HEK293 (cell line): ENCODE results near the gene POLR3B.

Experiments
- KLF9 ChIP-seq: fragments of 450-650 bp; formaldehyde crosslinking; IDR thresholded peaks from 2 replicates; pipeline ENCODE4 v1.5.1; 2016; ENCODE audit warnings: missing biosample characterization, missing genetic modification characterization, low read depth
- SP2 ChIP-seq: fragments of 450-650 bp; formaldehyde crosslinking; IDR thresholded peaks from 2 replicates; pipeline ENCODE4 v1.5.1; 2016; ENCODE audit warnings: missing biosample characterization, missing genetic modification characterization
- ZFP3 ChIP-seq: fragments of 450-650 bp; formaldehyde crosslinking; IDR thresholded peaks from 2 replicates; pipeline ENCODE4 v1.5.1; 2016; ENCODE audit warnings: low read depth, missing biosample characterization, missing genetic modification characterization
- ZNF394 ChIP-seq: fragments of 450-650 bp; formaldehyde crosslinking; IDR thresholded peaks from 2 replicates; pipeline ENCODE4 v1.5.1; 2016; ENCODE audit warnings: missing biosample characterization, missing genetic modification characterization, mild to moderate bottlenecking, moderate library complexity, borderline replicate concordance
- ZNF558 ChIP-seq: fragments of 450-650 bp; formaldehyde crosslinking; IDR thresholded peaks from 2 replicates; pipeline ENCODE4 v1.5.1; 2016; ENCODE audit warnings: missing biosample characterization, missing genetic modification characterization
- ZNF776 ChIP-seq: fragments of 450-650 bp; formaldehyde crosslinking; IDR thresholded peaks from 2 replicates; pipeline ENCODE4 v1.5.0; 2017; ENCODE audit warnings: missing biosample characterization, missing genetic modification characterization, borderline replicate concordance
- ZNF777 ChIP-seq: fragments of 450-650 bp; formaldehyde crosslinking; IDR thresholded peaks from 2 replicates; pipeline ENCODE4 v1.5.1; 2017; ENCODE audit warnings: missing biosample characterization, missing genetic modification characterization, borderline replicate concordance
- TF ChIP-seq, protein P1 (sequence below): fragments of 450-650 bp; formaldehyde crosslinking; conservative IDR thresholded peaks from 2 replicates; pipeline ENCODE4 v1.5.1; 2016; ENCODE audit warnings: low read depth, missing biosample characterization, missing genetic modification characterization
- TF ChIP-seq, protein P2 (sequence below): fragments of 450-650 bp; formaldehyde crosslinking; IDR thresholded peaks from 2 replicates; pipeline ENCODE4 v1.5.1; 2016; ENCODE audit warnings: missing biosample characterization, missing genetic modification characterization
- TF ChIP-seq, protein P3 (sequence below): fragments of 450-650 bp; formaldehyde crosslinking; conservative IDR thresholded peaks from 2 replicates; pipeline ENCODE4 v1.5.1; 2016; ENCODE audit warnings: low read depth, missing biosample characterization, missing genetic modification characterization
- TF ChIP-seq, protein P4 (sequence below): fragments of 450-650 bp; formaldehyde crosslinking; IDR thresholded peaks from 2 replicates; pipeline ENCODE4 v1.5.1; 2016; ENCODE audit warnings: missing biosample characterization, missing genetic modification characterization
- TF ChIP-seq, protein P5 (sequence below): fragments of 450-650 bp; formaldehyde crosslinking; optimal IDR thresholded peaks from 2 replicates; pipeline ENCODE3; 2016; ENCODE audit warnings: missing biosample characterization, mild to moderate bottlenecking, missing genetic modification characterization
- TF ChIP-seq, protein P6 (sequence below): fragments of 450-650 bp; formaldehyde crosslinking; IDR thresholded peaks from 2 replicates; pipeline ENCODE4 v1.5.1; 2016; ENCODE audit warnings: missing biosample characterization, missing genetic modification characterization

DNA sequence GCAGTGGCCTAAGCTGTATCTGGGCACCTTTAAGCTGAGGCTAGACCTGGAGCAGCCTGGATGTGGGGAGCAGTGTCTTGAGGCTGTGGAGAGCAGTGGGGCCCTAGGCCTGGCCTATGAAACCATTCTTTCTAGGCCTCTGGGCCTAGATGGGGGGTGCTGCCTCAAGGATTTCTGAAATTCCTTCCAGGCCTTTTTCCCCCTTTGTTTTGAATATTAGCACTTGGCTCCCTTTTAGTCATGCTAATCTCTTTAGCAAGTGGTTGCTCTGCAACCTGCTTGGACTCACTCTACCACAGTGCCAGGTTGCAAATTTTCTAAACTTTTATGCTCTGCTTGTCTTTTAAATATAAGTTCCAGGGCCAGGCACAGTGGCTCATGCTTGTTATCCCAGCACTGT lies 183.7 kb downstream of the POLR3B start:
- TF ChIP-seq, protein P1, sequence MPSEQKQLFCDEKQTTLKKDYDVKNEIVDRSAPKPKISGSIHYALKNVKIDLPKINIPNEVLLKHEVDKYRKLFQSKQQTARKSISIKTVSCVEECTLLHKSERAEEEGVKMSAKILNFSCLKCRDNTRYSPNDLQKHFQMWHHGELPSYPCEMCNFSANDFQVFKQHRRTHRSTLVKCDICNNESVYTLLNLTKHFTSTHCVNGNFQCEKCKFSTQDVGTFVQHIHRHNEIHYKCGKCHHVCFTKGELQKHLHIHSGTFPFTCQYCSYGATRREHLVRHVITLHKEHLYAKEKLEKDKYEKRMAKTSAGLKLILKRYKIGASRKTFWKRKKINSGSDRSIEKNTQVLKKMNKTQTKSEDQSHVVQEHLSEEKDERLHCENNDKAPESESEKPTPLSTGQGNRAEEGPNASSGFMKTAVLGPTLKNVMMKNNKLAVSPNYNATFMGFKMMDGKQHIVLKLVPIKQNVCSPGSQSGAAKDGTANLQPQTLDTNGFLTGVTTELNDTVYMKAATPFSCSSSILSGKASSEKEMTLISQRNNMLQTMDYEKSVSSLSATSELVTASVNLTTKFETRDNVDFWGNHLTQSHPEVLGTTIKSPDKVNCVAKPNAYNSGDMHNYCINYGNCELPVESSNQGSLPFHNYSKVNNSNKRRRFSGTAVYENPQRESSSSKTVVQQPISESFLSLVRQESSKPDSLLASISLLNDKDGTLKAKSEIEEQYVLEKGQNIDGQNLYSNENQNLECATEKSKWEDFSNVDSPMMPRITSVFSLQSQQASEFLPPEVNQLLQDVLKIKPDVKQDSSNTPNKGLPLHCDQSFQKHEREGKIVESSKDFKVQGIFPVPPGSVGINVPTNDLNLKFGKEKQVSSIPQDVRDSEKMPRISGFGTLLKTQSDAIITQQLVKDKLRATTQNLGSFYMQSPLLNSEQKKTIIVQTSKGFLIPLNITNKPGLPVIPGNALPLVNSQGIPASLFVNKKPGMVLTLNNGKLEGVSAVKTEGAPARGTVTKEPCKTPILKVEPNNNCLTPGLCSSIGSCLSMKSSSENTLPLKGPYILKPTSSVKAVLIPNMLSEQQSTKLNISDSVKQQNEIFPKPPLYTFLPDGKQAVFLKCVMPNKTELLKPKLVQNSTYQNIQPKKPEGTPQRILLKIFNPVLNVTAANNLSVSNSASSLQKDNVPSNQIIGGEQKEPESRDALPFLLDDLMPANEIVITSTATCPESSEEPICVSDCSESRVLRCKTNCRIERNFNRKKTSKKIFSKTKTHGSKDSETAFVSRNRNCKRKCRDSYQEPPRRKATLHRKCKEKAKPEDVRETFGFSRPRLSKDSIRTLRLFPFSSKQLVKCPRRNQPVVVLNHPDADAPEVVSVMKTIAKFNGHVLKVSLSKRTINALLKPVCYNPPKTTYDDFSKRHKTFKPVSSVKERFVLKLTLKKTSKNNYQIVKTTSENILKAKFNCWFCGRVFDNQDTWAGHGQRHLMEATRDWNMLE (tag by site-specific recombination): no peak
- TF ChIP-seq, protein P2, sequence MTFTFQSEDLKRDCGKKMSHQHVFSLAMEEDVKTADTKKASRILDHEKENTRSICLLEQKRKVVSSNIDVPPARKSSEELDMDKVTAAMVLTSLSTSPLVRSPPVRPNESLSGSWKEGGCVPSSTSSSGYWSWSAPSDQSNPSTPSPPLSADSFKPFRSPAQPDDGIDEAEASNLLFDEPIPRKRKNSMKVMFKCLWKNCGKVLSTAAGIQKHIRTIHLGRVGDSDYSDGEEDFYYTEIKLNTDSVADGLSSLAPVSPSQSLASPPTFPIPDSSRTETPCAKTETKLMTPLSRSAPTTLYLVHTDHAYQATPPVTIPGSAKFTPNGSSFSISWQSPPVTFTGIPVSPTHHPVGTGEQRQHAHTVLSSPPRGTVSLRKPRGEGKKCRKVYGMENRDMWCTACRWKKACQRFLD (tag by site-specific recombination): no peak
- TF ChIP-seq, protein P3, sequence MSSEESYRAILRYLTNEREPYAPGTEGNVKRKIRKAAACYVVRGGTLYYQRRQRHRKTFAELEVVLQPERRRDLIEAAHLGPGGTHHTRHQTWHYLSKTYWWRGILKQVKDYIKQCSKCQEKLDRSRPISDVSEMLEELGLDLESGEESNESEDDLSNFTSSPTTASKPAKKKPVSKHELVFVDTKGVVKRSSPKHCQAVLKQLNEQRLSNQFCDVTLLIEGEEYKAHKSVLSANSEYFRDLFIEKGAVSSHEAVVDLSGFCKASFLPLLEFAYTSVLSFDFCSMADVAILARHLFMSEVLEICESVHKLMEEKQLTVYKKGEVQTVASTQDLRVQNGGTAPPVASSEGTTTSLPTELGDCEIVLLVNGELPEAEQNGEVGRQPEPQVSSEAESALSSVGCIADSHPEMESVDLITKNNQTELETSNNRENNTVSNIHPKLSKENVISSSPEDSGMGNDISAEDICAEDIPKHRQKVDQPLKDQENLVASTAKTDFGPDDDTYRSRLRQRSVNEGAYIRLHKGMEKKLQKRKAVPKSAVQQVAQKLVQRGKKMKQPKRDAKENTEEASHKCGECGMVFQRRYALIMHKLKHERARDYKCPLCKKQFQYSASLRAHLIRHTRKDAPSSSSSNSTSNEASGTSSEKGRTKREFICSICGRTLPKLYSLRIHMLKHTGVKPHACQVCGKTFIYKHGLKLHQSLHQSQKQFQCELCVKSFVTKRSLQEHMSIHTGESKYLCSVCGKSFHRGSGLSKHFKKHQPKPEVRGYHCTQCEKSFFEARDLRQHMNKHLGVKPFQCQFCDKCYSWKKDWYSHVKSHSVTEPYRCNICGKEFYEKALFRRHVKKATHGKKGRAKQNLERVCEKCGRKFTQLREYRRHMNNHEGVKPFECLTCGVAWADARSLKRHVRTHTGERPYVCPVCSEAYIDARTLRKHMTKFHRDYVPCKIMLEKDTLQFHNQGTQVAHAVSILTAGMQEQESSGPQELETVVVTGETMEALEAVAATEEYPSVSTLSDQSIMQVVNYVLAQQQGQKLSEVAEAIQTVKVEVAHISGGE: no peak
- TF ChIP-seq ZFP3 (tag by site-specific recombination): no peak
- no peak for TF ChIP-seq ZNF558 (tag by site-specific recombination)
- TF ChIP-seq, protein P4, sequence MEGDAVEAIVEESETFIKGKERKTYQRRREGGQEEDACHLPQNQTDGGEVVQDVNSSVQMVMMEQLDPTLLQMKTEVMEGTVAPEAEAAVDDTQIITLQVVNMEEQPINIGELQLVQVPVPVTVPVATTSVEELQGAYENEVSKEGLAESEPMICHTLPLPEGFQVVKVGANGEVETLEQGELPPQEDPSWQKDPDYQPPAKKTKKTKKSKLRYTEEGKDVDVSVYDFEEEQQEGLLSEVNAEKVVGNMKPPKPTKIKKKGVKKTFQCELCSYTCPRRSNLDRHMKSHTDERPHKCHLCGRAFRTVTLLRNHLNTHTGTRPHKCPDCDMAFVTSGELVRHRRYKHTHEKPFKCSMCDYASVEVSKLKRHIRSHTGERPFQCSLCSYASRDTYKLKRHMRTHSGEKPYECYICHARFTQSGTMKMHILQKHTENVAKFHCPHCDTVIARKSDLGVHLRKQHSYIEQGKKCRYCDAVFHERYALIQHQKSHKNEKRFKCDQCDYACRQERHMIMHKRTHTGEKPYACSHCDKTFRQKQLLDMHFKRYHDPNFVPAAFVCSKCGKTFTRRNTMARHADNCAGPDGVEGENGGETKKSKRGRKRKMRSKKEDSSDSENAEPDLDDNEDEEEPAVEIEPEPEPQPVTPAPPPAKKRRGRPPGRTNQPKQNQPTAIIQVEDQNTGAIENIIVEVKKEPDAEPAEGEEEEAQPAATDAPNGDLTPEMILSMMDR (tag by site-specific recombination): no peak
- TF ChIP-seq, protein P5, sequence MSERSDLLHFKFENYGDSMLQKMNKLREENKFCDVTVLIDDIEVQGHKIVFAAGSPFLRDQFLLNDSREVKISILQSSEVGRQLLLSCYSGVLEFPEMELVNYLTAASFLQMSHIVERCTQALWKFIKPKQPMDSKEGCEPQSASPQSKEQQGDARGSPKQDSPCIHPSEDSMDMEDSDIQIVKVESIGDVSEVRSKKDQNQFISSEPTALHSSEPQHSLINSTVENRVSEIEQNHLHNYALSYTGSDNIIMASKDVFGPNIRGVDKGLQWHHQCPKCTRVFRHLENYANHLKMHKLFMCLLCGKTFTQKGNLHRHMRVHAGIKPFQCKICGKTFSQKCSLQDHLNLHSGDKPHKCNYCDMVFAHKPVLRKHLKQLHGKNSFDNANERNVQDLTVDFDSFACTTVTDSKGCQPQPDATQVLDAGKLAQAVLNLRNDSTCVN (tag by site-specific recombination): no peak
- TF ChIP-seq KLF9 (tag by site-specific recombination): no peak
- TF ChIP-seq ZNF777 (tag by site-specific recombination): no peak
- no peak for TF ChIP-seq ZNF776 (tag by site-specific recombination)
- no peak for TF ChIP-seq ZNF394
- TF ChIP-seq SP2 (tag by site-specific recombination): no peak
- TF ChIP-seq, protein P6, sequence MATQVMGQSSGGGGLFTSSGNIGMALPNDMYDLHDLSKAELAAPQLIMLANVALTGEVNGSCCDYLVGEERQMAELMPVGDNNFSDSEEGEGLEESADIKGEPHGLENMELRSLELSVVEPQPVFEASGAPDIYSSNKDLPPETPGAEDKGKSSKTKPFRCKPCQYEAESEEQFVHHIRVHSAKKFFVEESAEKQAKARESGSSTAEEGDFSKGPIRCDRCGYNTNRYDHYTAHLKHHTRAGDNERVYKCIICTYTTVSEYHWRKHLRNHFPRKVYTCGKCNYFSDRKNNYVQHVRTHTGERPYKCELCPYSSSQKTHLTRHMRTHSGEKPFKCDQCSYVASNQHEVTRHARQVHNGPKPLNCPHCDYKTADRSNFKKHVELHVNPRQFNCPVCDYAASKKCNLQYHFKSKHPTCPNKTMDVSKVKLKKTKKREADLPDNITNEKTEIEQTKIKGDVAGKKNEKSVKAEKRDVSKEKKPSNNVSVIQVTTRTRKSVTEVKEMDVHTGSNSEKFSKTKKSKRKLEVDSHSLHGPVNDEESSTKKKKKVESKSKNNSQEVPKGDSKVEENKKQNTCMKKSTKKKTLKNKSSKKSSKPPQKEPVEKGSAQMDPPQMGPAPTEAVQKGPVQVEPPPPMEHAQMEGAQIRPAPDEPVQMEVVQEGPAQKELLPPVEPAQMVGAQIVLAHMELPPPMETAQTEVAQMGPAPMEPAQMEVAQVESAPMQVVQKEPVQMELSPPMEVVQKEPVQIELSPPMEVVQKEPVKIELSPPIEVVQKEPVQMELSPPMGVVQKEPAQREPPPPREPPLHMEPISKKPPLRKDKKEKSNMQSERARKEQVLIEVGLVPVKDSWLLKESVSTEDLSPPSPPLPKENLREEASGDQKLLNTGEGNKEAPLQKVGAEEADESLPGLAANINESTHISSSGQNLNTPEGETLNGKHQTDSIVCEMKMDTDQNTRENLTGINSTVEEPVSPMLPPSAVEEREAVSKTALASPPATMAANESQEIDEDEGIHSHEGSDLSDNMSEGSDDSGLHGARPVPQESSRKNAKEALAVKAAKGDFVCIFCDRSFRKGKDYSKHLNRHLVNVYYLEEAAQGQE (tag by site-specific recombination): no peak
